ENCODE measurements around the gene SLC6A6.

SLC6A6 gene

DNA sequence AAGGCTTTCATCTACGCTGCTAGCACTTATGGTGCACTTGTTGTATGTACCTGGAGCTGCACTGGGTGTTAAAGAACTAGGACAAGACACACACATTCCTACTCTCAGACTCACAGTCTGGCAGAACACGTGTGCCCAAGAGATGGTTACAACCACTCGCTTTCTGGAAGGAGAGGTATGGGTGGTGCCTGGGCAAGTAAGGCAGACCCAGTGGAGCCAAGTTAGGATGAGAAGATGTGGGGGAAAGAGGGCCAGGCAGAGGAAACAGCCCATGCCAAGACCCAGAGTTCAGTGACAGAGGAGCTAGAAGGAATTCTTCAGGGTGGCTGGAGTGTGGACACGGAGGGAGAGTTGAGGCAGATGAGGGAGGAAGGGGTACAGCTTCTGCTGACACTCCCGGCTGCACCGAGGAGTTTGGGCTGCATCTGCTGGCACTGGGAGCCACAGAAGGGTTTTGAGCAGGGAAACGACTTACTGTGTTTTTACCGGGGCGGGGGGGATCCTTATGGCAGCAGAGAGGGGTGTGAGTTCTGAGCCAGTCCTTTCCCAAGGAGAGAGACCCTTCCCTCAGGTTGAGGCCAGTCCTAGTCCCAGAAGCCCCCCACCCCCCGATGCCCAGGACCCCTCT, 78.7 kb downstream of the SLC6A6 start:
- no peak overlapping the region for H3K27ac ChIP-seq (ENCODE audit: low read depth, low read length)
- no peaks in the 10 kb centered on the region for H3K4me1 ChIP-seq (ENCODE audit: control insufficient read depth in 1 of 2, insufficient read depth in 2 of 2, low read length in 2 of 2)
- H3K27me3 ChIP-seq (ENCODE audit: control insufficient read depth in 1 of 2, insufficient read depth in 2 of 2, low read length in 2 of 2) = no peaks in the 10 kb centered on the region
- peaks cover 36 to 87% of the 10 kb centered on the region in 2 donors for H3K36me3 ChIP-seq (ENCODE audit: control insufficient read depth in 1 of 2, insufficient read depth in 2 of 2, low read length in 2 of 2)
- H3K9ac ChIP-seq (ENCODE audit: low read depth in 1 of 2, low read length in 2 of 2) = no peak overlapping the region
- H3K4me3 ChIP-seq (ENCODE audit: low read depth in 1 of 2, low read length in 2 of 2) = no peak overlapping the region
- no peaks in the 10 kb centered on the region for H3K9me3 ChIP-seq (ENCODE audit: control insufficient read depth in 1 of 2, low read length in 2 of 2)

DNA sequence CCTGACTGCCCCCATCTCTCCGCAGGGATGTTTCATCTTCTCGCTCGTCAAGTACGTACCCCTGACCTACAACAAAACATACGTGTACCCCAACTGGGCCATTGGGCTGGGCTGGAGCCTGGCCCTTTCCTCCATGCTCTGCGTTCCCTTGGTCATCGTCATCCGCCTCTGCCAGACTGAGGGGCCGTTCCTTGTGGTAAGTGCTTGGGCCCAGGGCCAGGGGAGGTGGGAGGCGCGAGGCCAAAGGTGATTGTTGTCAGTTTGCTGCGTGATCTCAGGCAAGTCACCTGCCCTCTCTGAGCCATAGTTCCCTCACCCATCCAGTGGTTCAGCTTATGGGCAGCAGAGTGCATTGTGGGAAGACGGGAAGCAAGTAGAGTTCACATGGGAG, 79.2 kb downstream of the SLC6A6 start:
- no peak overlapping the region for H3K4me3 ChIP-seq (ENCODE audit: low read depth in 1 of 2, low read length in 2 of 2)
- no peaks in the 10 kb centered on the region for H3K9me3 ChIP-seq (ENCODE audit: control insufficient read depth in 1 of 2, low read length in 2 of 2)
- H3K27me3 ChIP-seq (ENCODE audit: control insufficient read depth in 1 of 2, insufficient read depth in 2 of 2, low read length in 2 of 2) = no peaks in the 10 kb centered on the region
- H3K9ac ChIP-seq (ENCODE audit: low read depth in 1 of 2, low read length in 2 of 2) = no peak overlapping the region
- H3K4me1 ChIP-seq (ENCODE audit: control insufficient read depth in 1 of 2, insufficient read depth in 2 of 2, low read length in 2 of 2) = no peaks in the 10 kb centered on the region
- peak overlapping the region; percentile 50 for H3K27ac ChIP-seq (ENCODE audit: low read depth, low read length)
- peaks cover 36 to 82% of the 10 kb centered on the region in 2 donors for H3K36me3 ChIP-seq (ENCODE audit: control insufficient read depth in 1 of 2, insufficient read depth in 2 of 2, low read length in 2 of 2)

DNA sequence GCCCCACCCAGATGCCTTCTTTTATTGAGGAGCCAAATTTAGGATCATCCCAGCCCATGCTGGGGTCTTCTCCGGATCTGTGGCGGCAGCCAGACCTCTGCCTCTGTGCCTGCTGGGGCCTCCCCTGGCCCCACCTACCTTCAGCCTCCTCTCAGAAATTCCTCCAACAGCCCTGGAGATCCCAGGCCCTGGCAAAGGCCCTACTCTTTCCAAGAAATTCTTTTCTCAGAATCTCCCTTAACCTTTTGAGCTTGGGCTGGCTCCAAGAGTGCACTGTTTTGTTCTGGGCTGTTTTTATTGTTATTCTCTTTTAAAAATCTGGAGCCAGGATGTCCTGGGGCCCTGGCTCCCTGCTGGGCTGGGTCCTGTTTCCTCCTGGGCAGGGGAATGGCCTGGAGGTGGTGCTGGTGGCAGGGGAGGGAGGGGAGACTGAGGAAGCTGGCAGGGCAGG, 79.9 kb downstream of the SLC6A6 start:
- Histone ChIP-seq H3K4me3 (ENCODE audit: low read depth in 1 of 2, low read length in 2 of 2) (no peak overlapping the region), H3K4me1 (ENCODE audit: control insufficient read depth in 1 of 2, insufficient read depth in 2 of 2, low read length in 2 of 2) (peaks cover 0 to 4% of the 10 kb centered on the region in 2 donors), H3K27ac (ENCODE audit: low read depth, low read length) (no peak overlapping the region), H3K27me3 (ENCODE audit: control insufficient read depth in 1 of 2, insufficient read depth in 2 of 2, low read length in 2 of 2) (no peaks in the 10 kb centered on the region), H3K9me3 (ENCODE audit: control insufficient read depth in 1 of 2, low read length in 2 of 2) (no peaks in the 10 kb centered on the region), H3K36me3 (ENCODE audit: control insufficient read depth in 1 of 2, insufficient read depth in 2 of 2, low read length in 2 of 2) (peaks cover 33 to 76% of the 10 kb centered on the region in 2 donors), H3K9ac (ENCODE audit: low read depth in 1 of 2, low read length in 2 of 2) (no peak overlapping the region)

DNA sequence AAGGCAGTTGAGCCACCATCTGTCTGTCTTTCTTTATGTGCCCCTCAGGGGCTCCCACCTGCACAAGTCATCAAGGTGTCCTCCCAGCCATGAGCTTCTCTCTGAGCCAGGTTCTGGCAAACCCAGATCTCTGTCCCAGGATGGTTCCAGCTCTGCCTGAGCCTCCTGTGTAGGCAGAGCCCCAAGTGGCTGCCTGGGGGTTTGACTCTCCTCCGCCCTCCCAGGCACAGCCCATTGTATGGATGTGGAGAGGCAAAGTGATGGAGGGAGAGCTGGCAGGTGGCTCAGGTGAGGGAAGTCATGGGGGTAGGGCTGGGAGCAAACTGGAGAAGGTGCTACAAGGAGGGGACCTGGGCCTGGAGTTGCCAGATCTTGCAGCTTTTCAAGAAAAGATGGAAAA, 80.9 kb downstream of the SLC6A6 start:
- Histone ChIP-seq H3K27ac (ENCODE audit: low read depth, low read length) (no peak overlapping the region), H3K4me3 (ENCODE audit: low read depth in 1 of 2, low read length in 2 of 2) (no peak overlapping the region), H3K36me3 (ENCODE audit: control insufficient read depth in 1 of 2, insufficient read depth in 2 of 2, low read length in 2 of 2) (peaks cover 25 to 72% of the 10 kb centered on the region in 2 donors), H3K9me3 (ENCODE audit: control insufficient read depth in 1 of 2, low read length in 2 of 2) (no peaks in the 10 kb centered on the region), H3K27me3 (ENCODE audit: control insufficient read depth in 1 of 2, insufficient read depth in 2 of 2, low read length in 2 of 2) (no peaks in the 10 kb centered on the region), H3K9ac (ENCODE audit: low read depth in 1 of 2, low read length in 2 of 2) (no peak overlapping the region), H3K4me1 (ENCODE audit: control insufficient read depth in 1 of 2, insufficient read depth in 2 of 2, low read length in 2 of 2) (peaks cover 0 to 7% of the 10 kb centered on the region in 2 donors)

DNA sequence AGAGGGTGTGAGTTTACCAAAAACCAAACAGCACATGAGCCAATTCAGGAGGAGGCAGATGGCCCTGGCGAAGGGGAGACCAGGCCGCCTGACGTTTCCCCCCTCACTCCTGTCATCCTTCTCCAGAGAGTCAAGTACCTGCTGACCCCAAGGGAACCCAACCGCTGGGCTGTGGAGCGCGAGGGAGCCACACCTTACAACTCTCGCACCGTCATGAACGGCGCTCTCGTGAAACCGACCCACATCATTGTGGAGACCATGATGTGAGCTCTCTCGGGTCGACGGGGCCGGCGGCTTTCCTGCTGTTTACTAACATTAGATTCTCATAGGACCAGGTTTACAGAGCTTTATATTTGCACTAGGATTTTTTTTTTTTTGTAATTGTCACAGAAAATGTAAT, 82.3 kb downstream of the SLC6A6 start:
- Histone ChIP-seq H3K4me3 (ENCODE audit: low read depth in 1 of 2, low read length in 2 of 2) (no peak overlapping the region), H3K27ac (ENCODE audit: low read depth, low read length) (no peak overlapping the region), H3K4me1 (ENCODE audit: control insufficient read depth in 1 of 2, insufficient read depth in 2 of 2, low read length in 2 of 2) (peaks cover 0 to 7% of the 10 kb centered on the region in 2 donors), H3K36me3 (ENCODE audit: control insufficient read depth in 1 of 2, insufficient read depth in 2 of 2, low read length in 2 of 2) (peaks cover 22 to 63% of the 10 kb centered on the region in 2 donors), H3K9me3 (ENCODE audit: control insufficient read depth in 1 of 2, low read length in 2 of 2) (no peaks in the 10 kb centered on the region), H3K9ac (ENCODE audit: low read depth in 1 of 2, low read length in 2 of 2) (no peak overlapping the region), H3K27me3 (ENCODE audit: control insufficient read depth in 1 of 2, insufficient read depth in 2 of 2, low read length in 2 of 2) (no peaks in the 10 kb centered on the region)

DNA sequence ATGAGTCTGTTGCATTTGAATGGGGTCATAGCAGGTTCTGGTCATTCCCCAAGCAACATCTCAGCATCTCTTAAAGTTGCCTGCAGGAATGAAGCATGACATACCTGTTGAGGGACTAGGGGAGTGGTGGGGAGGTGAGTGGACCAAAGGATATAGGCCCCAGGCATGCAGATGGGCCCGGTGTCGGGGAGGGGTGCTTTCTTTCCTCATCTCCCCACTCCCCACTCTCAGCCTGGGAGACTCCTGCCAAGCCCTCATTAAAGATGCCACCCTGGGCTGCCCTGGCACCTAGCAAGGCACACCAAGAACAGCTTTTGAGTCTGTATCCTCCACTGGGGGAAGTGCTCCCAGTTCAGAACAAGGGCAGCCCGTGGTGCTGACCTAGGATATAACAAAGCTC, 83.6 kb downstream of the SLC6A6 start:
- Histone ChIP-seq H3K36me3 (ENCODE audit: control insufficient read depth in 1 of 2, insufficient read depth in 2 of 2, low read length in 2 of 2) (peaks cover 19 to 51% of the 10 kb centered on the region in 2 donors), H3K27me3 (ENCODE audit: control insufficient read depth in 1 of 2, insufficient read depth in 2 of 2, low read length in 2 of 2) (no peaks in the 10 kb centered on the region), H3K4me1 (ENCODE audit: control insufficient read depth in 1 of 2, insufficient read depth in 2 of 2, low read length in 2 of 2) (peaks cover 0 to 7% of the 10 kb centered on the region in 2 donors), H3K4me3 (ENCODE audit: low read depth in 1 of 2, low read length in 2 of 2) (no peak overlapping the region), H3K27ac (ENCODE audit: low read depth, low read length) (no peak overlapping the region), H3K9me3 (ENCODE audit: control insufficient read depth in 1 of 2, low read length in 2 of 2) (no peaks in the 10 kb centered on the region), H3K9ac (ENCODE audit: low read depth in 1 of 2, low read length in 2 of 2) (no peak overlapping the region)

DNA sequence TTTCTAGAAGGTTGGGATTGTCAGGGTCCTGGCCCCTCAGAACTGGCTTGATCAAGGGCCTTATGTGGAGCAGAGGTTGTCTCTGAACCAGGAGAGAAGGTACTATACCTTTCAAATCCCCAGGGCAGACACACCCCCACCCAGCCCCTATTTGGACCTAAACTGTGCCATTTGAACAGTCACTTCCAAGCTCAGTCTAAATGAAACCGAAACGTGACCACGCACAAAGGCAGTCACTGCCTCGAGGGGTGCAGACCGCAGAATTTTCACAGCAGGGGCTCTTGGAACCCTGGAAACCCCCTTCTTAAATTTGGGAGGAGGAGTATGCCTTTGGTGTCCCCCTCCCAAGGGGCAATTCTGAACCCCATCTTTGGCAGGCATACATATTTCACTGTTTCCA, 84.1 kb downstream of the SLC6A6 start:
- Histone ChIP-seq H3K9ac (ENCODE audit: low read depth in 1 of 2, low read length in 2 of 2) (no peak overlapping the region), H3K4me3 (ENCODE audit: low read depth in 1 of 2, low read length in 2 of 2) (no peak overlapping the region), H3K4me1 (ENCODE audit: control insufficient read depth in 1 of 2, insufficient read depth in 2 of 2, low read length in 2 of 2) (peaks cover 0 to 7% of the 10 kb centered on the region in 2 donors), H3K27ac (ENCODE audit: low read depth, low read length) (no peak overlapping the region), H3K36me3 (ENCODE audit: control insufficient read depth in 1 of 2, insufficient read depth in 2 of 2, low read length in 2 of 2) (peaks cover 17 to 47% of the 10 kb centered on the region in 2 donors), H3K27me3 (ENCODE audit: control insufficient read depth in 1 of 2, insufficient read depth in 2 of 2, low read length in 2 of 2) (no peaks in the 10 kb centered on the region), H3K9me3 (ENCODE audit: control insufficient read depth in 1 of 2, low read length in 2 of 2) (no peaks in the 10 kb centered on the region)

DNA sequence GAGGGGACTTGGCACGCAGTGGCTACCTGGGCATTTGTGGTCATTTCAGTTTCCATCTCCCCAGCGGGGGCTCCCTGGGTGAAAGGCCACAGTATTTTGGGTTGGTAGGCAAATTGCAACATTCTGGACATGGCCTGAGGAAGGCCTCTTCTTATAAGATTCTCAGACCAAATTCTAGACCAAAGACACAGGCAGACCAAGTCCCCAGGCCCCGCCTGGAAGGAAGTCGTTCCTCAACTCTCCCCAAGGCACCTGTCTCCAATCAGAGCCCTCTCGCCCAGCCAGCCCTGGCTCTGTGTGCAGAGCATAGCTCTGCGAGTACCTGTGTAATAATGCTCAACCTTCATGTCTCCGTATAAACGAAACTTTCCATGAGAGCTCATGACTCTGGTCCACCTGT, 84.7 kb downstream of the SLC6A6 start:
- H3K4me1 ChIP-seq (ENCODE audit: control insufficient read depth in 1 of 2, insufficient read depth in 2 of 2, low read length in 2 of 2) = peaks cover 0 to 7% of the 10 kb centered on the region in 2 donors
- no peak overlapping the region for H3K27ac ChIP-seq (ENCODE audit: low read depth, low read length)
- no peaks in the 10 kb centered on the region for H3K27me3 ChIP-seq (ENCODE audit: control insufficient read depth in 1 of 2, insufficient read depth in 2 of 2, low read length in 2 of 2)
- peaks cover 13 to 41% of the 10 kb centered on the region in 2 donors for H3K36me3 ChIP-seq (ENCODE audit: control insufficient read depth in 1 of 2, insufficient read depth in 2 of 2, low read length in 2 of 2)
- no peak overlapping the region for H3K9ac ChIP-seq (ENCODE audit: low read depth in 1 of 2, low read length in 2 of 2)
- H3K4me3 ChIP-seq (ENCODE audit: low read depth in 1 of 2, low read length in 2 of 2) = no peak overlapping the region
- no peaks in the 10 kb centered on the region for H3K9me3 ChIP-seq (ENCODE audit: control insufficient read depth in 1 of 2, low read length in 2 of 2)

DNA sequence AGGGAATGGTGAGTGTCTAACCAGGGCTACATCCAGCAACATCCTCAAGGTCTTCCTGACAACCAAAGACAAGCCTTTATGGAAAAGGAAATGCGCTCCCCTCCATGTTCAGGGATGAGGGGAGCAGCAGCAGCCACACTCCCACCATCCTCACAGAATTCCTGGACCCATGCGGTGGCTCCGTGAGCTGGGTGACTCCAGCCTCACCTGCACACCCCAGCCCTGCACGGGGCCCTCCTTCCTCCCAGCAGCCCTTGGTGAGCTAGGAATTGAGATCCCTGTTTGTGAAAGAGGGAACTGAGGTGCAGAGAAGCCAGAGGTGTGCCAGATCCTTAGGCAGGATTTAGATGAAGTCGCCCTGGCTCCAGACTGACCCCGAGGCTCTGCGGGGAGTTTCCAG, 85.4 kb downstream of the SLC6A6 start:
- H3K36me3 ChIP-seq (ENCODE audit: control insufficient read depth in 1 of 2, insufficient read depth in 2 of 2, low read length in 2 of 2) = peaks cover 13 to 39% of the 10 kb centered on the region in 2 donors
- H3K27ac ChIP-seq (ENCODE audit: low read depth, low read length) = no peak overlapping the region
- H3K9me3 ChIP-seq (ENCODE audit: control insufficient read depth in 1 of 2, low read length in 2 of 2) = no peaks in the 10 kb centered on the region
- peaks cover 0 to 7% of the 10 kb centered on the region in 2 donors for H3K4me1 ChIP-seq (ENCODE audit: control insufficient read depth in 1 of 2, insufficient read depth in 2 of 2, low read length in 2 of 2)
- no peak overlapping the region for H3K4me3 ChIP-seq (ENCODE audit: low read depth in 1 of 2, low read length in 2 of 2)
- H3K27me3 ChIP-seq (ENCODE audit: control insufficient read depth in 1 of 2, insufficient read depth in 2 of 2, low read length in 2 of 2) = no peaks in the 10 kb centered on the region
- no peak overlapping the region for H3K9ac ChIP-seq (ENCODE audit: low read depth in 1 of 2, low read length in 2 of 2)

DNA sequence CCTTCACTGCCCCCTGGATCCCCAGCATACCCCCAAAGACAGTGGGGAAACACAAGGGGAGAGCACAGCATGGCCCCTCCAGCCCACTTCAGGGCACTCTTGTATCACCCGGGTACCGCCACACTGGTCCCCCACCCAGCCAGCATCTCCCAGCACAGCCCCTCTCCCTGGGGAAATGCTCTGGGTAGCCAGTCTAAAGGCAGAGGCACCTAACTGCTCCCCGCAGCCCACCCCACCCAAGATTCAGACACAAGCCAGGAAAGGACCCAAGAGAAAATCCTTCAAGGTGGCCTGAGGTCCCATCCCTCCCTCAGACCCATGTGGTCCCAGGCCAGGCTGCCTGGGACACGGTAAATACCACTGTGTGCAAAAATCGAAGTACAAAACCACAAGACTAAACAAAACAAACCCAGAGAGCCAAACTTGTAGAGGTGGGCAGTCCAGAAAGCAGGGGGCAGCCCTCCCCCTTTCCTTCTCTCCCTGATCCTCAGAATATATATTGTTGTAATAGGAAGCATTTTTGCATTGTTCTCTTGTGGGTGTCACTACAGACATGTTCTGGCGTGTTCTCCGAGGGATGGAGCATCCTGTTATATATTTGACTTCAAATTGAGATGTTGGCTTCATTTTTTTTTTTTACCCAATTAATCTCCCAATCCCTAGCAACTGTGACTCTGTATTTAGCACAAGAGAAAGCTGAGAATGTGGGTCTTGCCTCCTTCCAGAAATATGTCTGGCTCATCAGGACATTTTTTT, 86.1 kb downstream of the SLC6A6 start:
- no peak overlapping the region for H3K4me3 ChIP-seq (ENCODE audit: low read depth in 1 of 2, low read length in 2 of 2)
- no peak overlapping the region for H3K27ac ChIP-seq (ENCODE audit: low read depth, low read length)
- peaks cover 13 to 33% of the 10 kb centered on the region in 2 donors for H3K36me3 ChIP-seq (ENCODE audit: control insufficient read depth in 1 of 2, insufficient read depth in 2 of 2, low read length in 2 of 2)
- H3K9me3 ChIP-seq (ENCODE audit: control insufficient read depth in 1 of 2, low read length in 2 of 2) = no peaks in the 10 kb centered on the region
- H3K27me3 ChIP-seq (ENCODE audit: control insufficient read depth in 1 of 2, insufficient read depth in 2 of 2, low read length in 2 of 2) = no peaks in the 10 kb centered on the region
- H3K4me1 ChIP-seq (ENCODE audit: control insufficient read depth in 1 of 2, insufficient read depth in 2 of 2, low read length in 2 of 2) = peaks cover 0 to 7% of the 10 kb centered on the region in 2 donors
- H3K9ac ChIP-seq (ENCODE audit: low read depth in 1 of 2, low read length in 2 of 2) = no peak overlapping the region
